Measurements from ENCODE around the gene FIGNL2.

Gene FIGNL2

GRCh38 chr12:51855586-51856428, 7.3 kb upstream of the FIGNL2 start:
- no peak for DNase-seq (ENCODE audit: low read depth)

- DNase-seq (ENCODE audit: low read depth), result no peak
Measured at GRCh38 chr12:51852404-51853137, 4.1 kb upstream of the FIGNL2 start.

GRCh38 chr12:51851413-51852124, 3.1 kb upstream of the FIGNL2 start:
- DNase-seq (ENCODE audit: low read depth), result no peak

GRCh38 chr12:51850965-51851299, 2.4 kb upstream of the FIGNL2 start:
- no peak for DNase-seq (ENCODE audit: low read depth)

GRCh38 chr12:51850081-51850964, 1.8 kb upstream of the FIGNL2 start:
- no peak for DNase-seq (ENCODE audit: low read depth)

GRCh38 chr12:51848841-51849735, 570 bp upstream of the FIGNL2 start:
- DNase-seq (ENCODE audit: low read depth), result no peak

- no peak for DNase-seq (ENCODE audit: low read depth)
Measured at GRCh38 chr12:51847643-51848325, 734 bp downstream of the FIGNL2 start.

GRCh38 chr12:51846911-51847642, 1.4 kb downstream of the FIGNL2 start:
- no peak for DNase-seq (ENCODE audit: low read depth)

GRCh38 chr12:51846271-51846691, 2.2 kb downstream of the FIGNL2 start:
- no peak for DNase-seq (ENCODE audit: low read depth)

GRCh38 chr12:51845482-51845881, 3.0 kb downstream of the FIGNL2 start:
- no peak for DNase-seq (ENCODE audit: low read depth)

GRCh38 chr12:51844854-51845253, 3.7 kb downstream of the FIGNL2 start:
- DNase-seq (ENCODE audit: low read depth), result no peak

GRCh38 chr12:51841727-51842126, 6.8 kb downstream of the FIGNL2 start:
- DNase-seq (ENCODE audit: low read depth), result no peak

GRCh38 chr12:51840966-51841365, 7.6 kb downstream of the FIGNL2 start:
- DNase-seq (ENCODE audit: low read depth), result no peak

GRCh38 chr12:51839310-51839947, 9.1 kb downstream of the FIGNL2 start:
- no peak for DNase-seq (ENCODE audit: low read depth)

GRCh38 chr12:51838762-51839161, 9.8 kb downstream of the FIGNL2 start:
- no peak for DNase-seq (ENCODE audit: low read depth)

- no peak for DNase-seq (ENCODE audit: low read depth)
Measured at GRCh38 chr12:51838036-51838435, 10.5 kb downstream of the FIGNL2 start.

GRCh38 chr12:51837286-51837685, 11.2 kb downstream of the FIGNL2 start:
- no peak for DNase-seq (ENCODE audit: low read depth)

- no peak for DNase-seq (ENCODE audit: low read depth)
Measured at GRCh38 chr12:51836827-51837173, 11.7 kb downstream of the FIGNL2 start.

All from non-pigmented ciliary epithelial cell (primary cell).